ENCODE data around the gene S100A13. TPM values are rescaled to one million over a fixed set of nuclear protein-coding genes. Genes with fewer than 3 reads are reported as not detected.

The S100A13 gene
- total RNA-seq, 1 donor from 2014 or later = 44.5 TPM

GRCh38 chr1:153633161-153633753 is 6.0 kb upstream of the S100A13 start:
- Histone ChIP-seq H3K27me3 (ENCODE audit: control insufficient read depth, insufficient read depth, low read length) (no peaks in the 10 kb centered on the region), H3K4me3 (ENCODE audit: low read depth, low read length) (peak overlapping the region; percentile 71), H3K36me3 (ENCODE audit: control insufficient read depth, insufficient read depth, low read length) (peaks cover 10% of the 10 kb centered on the region)
- FAIRE-seq (no peak), DNase-seq (ENCODE audit: low read depth) (no peak)
- TF ChIP-seq CTCF (IDR thresholded peaks at IDR 0.05; ENCODE audit: insufficient read depth, low read length, severe bottlenecking) = no peak

GRCh38 chr1:153631047-153632022 is 4.0 kb upstream of the S100A13 start:
- DNase-seq (ENCODE audit: low read depth) (peak; percentile 25), FAIRE-seq (no peak)
- Histone ChIP-seq H3K4me3 (ENCODE audit: low read depth, low read length) (no peak overlapping the region), H3K36me3 (ENCODE audit: control insufficient read depth, insufficient read depth, low read length) (peaks cover 3% of the 10 kb centered on the region), H3K27me3 (ENCODE audit: control insufficient read depth, insufficient read depth, low read length) (no peaks in the 10 kb centered on the region)
- no peak for TF ChIP-seq CTCF (IDR thresholded peaks at IDR 0.05; ENCODE audit: insufficient read depth, low read length, severe bottlenecking)

- TF ChIP-seq CTCF (IDR thresholded peaks at IDR 0.05; ENCODE audit: insufficient read depth, low read length, severe bottlenecking) = no peak
- H3K27me3 ChIP-seq (ENCODE audit: control insufficient read depth, insufficient read depth, low read length) = no peaks in the 10 kb centered on the region
- H3K4me3 ChIP-seq (ENCODE audit: low read depth, low read length) = no peak overlapping the region
- FAIRE-seq (no peak), DNase-seq (ENCODE audit: low read depth) (no peak)
- peaks cover 2% of the 10 kb centered on the region for H3K36me3 ChIP-seq (ENCODE audit: control insufficient read depth, insufficient read depth, low read length)
Observed at GRCh38 chr1:153630384-153630783, 3.1 kb upstream of the S100A13 start.

- Histone ChIP-seq H3K27me3 (ENCODE audit: control insufficient read depth, insufficient read depth, low read length) (no peaks in the 10 kb centered on the region), H3K4me3 (ENCODE audit: low read depth, low read length) (no peak overlapping the region), H3K36me3 (ENCODE audit: control insufficient read depth, insufficient read depth, low read length) (peaks cover 2% of the 10 kb centered on the region)
- DNase-seq (ENCODE audit: low read depth) (no peak), FAIRE-seq (no peak)
- TF ChIP-seq CTCF (IDR thresholded peaks at IDR 0.05; ENCODE audit: insufficient read depth, low read length, severe bottlenecking) = no peak
Observed at GRCh38 chr1:153629971-153630370, 2.7 kb upstream of the S100A13 start.

GRCh38 chr1:153629343-153629665 is 2.0 kb upstream of the S100A13 start:
- H3K4me3 ChIP-seq (ENCODE audit: low read depth, low read length) = no peak overlapping the region
- peaks cover 2% of the 10 kb centered on the region for H3K36me3 ChIP-seq (ENCODE audit: control insufficient read depth, insufficient read depth, low read length)
- no peaks in the 10 kb centered on the region for H3K27me3 ChIP-seq (ENCODE audit: control insufficient read depth, insufficient read depth, low read length)
- DNase-seq (ENCODE audit: low read depth) (no peak), FAIRE-seq (no peak)
- no peak for TF ChIP-seq CTCF (IDR thresholded peaks at IDR 0.05; ENCODE audit: insufficient read depth, low read length, severe bottlenecking)
